ENCODE data around the gene TRPV3.

Gene TRPV3

GRCh38 chr17:3535253-3535995 lies 22.2 kb downstream of the TRPV3 start:
- Histone ChIP-seq H3K36me3 (ENCODE audit: control insufficient read depth in 2 of 2, insufficient read depth in 1 of 2, low read length in 2 of 2) (no peaks in the 10 kb centered on the region), H3K4me1 (ENCODE audit: control insufficient read depth, insufficient read depth, low read length) (no peaks in the 10 kb centered on the region), H3K4me3 (ENCODE audit: low read depth, low read length) (peak overlapping the region; percentile 25), H3K27ac (ENCODE audit: extremely low read depth, low read depth, low read length) (no peak overlapping the region), H3K9me3 (ENCODE audit: control insufficient read depth, insufficient read depth, low read depth, low read length) (no peaks in the 10 kb centered on the region)
- POLR2A ChIA-PET, result interaction anchor here (0.5 to 1.0 kb wide), 2 partner anchors 87 to 132 kb away, joined by 3 read pairs; no protein-coding TSS in a partner anchor
- CTCF ChIA-PET, result interaction anchor here (0.8 to 1.2 kb wide), 3 partner anchors 10 to 67 kb away, joined by 3 to 4 read pairs (median 4); no protein-coding TSS in a partner anchor
- TF ChIP-seq GLI4 (tag by site-specific recombination; IDR thresholded peaks at IDR 0.05), result peak; percentile 54; the same call in 1 of the 2 replicates
- TF ChIP-seq OSR2 (tag by site-specific recombination; IDR thresholded peaks at IDR 0.05), result no peak
- TF ChIP-seq ZNF560 (tag by site-specific recombination; IDR thresholded peaks at IDR 0.05; ENCODE audit: borderline replicate concordance), result no peak
- peak; percentile 54 for TF ChIP-seq EGR2 (tag by site-specific recombination; IDR thresholded peaks at IDR 0.05; ENCODE audit: low read depth)
- no peak for TF ChIP-seq ZBTB20 (tag by site-specific recombination; IDR thresholded peaks at IDR 0.05)
- no peak for TF ChIP-seq ZNF777 (tag by site-specific recombination; IDR thresholded peaks at IDR 0.05; ENCODE audit: borderline replicate concordance)
- TF ChIP-seq TSHZ1 (tag by site-specific recombination; IDR thresholded peaks at IDR 0.05; ENCODE audit: borderline replicate concordance), result no peak
- TF ChIP-seq CTCF (tag by site-specific recombination; IDR thresholded peaks at IDR 0.05), result peak; percentile 90
- TF ChIP-seq KLF1 (tag by site-specific recombination; IDR thresholded peaks at IDR 0.05), result 0 out of 2 replicates have a peak, but pooled peaks have one; percentile 14
- TF ChIP-seq ZNF146 (tag by site-specific recombination; IDR thresholded peaks at IDR 0.05), result no peak
- TF ChIP-seq ZSCAN18 (tag by site-specific recombination; IDR thresholded peaks at IDR 0.05), result no peak
- TF ChIP-seq SETDB1 (IDR thresholded peaks at IDR 0.05; ENCODE audit: insufficient read length, low read length), result no peak
- TF ChIP-seq ZNF518A (tag by site-specific recombination; conservative IDR thresholded peaks at IDR 0.05; ENCODE audit: low read depth), result peak; percentile 62; the same call in 1 of the 2 replicates
- peak; percentile 70 for TF ChIP-seq ZBTB26 (tag by site-specific recombination; optimal IDR thresholded peaks at IDR 0.05)
- no peak for TF ChIP-seq ZBTB49 (tag by site-specific recombination; IDR thresholded peaks at IDR 0.05; ENCODE audit: low read depth)
- TF ChIP-seq ZXDB (tag by site-specific recombination; IDR thresholded peaks at IDR 0.05), result no peak
- TF ChIP-seq SP2 (tag by site-specific recombination; IDR thresholded peaks at IDR 0.05), result peak; percentile 77

All from HEK293 (cell line).